HG03520 (cell line): ENCODE data around the gene CCDC174.

Experiments
- ATAC-seq: cut with Tn5 transposase; IDR thresholded peaks from one replicate; pipeline ENCODE4 v1.9.1; 2021; ENCODE audit warnings: mild to moderate bottlenecking, moderate library complexity; ENCODE audit not compliant: unreplicated experiment

Gene CCDC174

GRCh38 chr3:14624498-14624897 lies 27.1 kb upstream of the CCDC174 start:
- ATAC-seq = no peak

- ATAC-seq = no peak
Measured at GRCh38 chr3:14625443-14625842, 26.1 kb upstream of the CCDC174 start.

GRCh38 chr3:14627815-14628214 lies 23.7 kb upstream of the CCDC174 start:
- no peak for ATAC-seq

- ATAC-seq = no peak
Measured at GRCh38 chr3:14628406-14628805, 23.2 kb upstream of the CCDC174 start.

GRCh38 chr3:14630404-14631100 lies 21.0 kb upstream of the CCDC174 start:
- ATAC-seq = no peak

- no peak for ATAC-seq
Measured at GRCh38 chr3:14631101-14631497, 20.5 kb upstream of the CCDC174 start.

- no peak for ATAC-seq
Measured at GRCh38 chr3:14631687-14632441, 19.7 kb upstream of the CCDC174 start.

GRCh38 chr3:14632442-14632930 lies 19.1 kb upstream of the CCDC174 start:
- no peak for ATAC-seq

- ATAC-seq = no peak
Measured at GRCh38 chr3:14633417-14633816, 18.1 kb upstream of the CCDC174 start.

GRCh38 chr3:14633819-14634424 lies 17.6 kb upstream of the CCDC174 start:
- ATAC-seq = no peak

GRCh38 chr3:14634763-14635400 lies 16.7 kb upstream of the CCDC174 start:
- ATAC-seq = no peak

GRCh38 chr3:14636496-14637087 lies 15.0 kb upstream of the CCDC174 start:
- no peak for ATAC-seq

GRCh38 chr3:14640157-14640562 lies 11.4 kb upstream of the CCDC174 start:
- ATAC-seq = no peak

- no peak for ATAC-seq
Measured at GRCh38 chr3:14640734-14641133, 10.8 kb upstream of the CCDC174 start.

- ATAC-seq = no peak
Measured at GRCh38 chr3:14641346-14641745, 10.2 kb upstream of the CCDC174 start.

- ATAC-seq = no peak
Measured at GRCh38 chr3:14645453-14645852, 6.1 kb upstream of the CCDC174 start.

- no peak for ATAC-seq
Measured at GRCh38 chr3:14646131-14646573, 5.4 kb upstream of the CCDC174 start.

GRCh38 chr3:14646589-14647413 lies 4.8 kb upstream of the CCDC174 start:
- ATAC-seq = no peak

- ATAC-seq = no peak
Measured at GRCh38 chr3:14647976-14648955, 3.3 kb upstream of the CCDC174 start.
